ENCODE measurements around the gene GNAL. TPM values are rescaled to one million over a fixed set of nuclear protein-coding genes. Genes with fewer than 3 reads are reported as not detected.
A peak's percentile ranks its signal among the peaks of the same experiment; 100 is the strongest.

The GNAL gene
- total RNA-seq, 1 donor from 2014 or later: 26.8 TPM

DNA sequence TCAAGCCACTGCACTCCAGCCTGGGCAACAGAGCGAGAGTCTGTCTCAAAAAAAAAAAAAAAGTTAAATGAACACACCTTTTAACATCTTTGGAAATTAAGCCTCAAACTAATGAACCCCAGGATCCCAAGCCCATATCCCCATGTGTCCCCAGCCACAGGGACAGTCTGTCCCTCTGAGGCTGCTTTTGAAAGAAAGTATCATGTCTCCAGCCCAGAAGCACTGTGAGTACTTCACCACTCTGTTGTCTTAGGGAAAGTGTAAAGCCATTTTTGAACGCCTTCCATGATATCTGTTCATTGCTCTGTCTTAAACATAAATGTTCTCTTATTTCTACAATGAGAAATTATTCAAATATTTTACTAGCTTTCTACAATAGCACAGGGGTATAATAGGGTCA is 110.0 kb downstream of the GNAL start:
- H4K20me1 ChIP-seq (ENCODE audit: low read depth): no peaks in the 10 kb centered on the region
- H3F3A ChIP-seq (ENCODE audit: low read depth): no peaks in the 10 kb centered on the region
- no peaks in the 10 kb centered on the region for H3K36me3 ChIP-seq

DNA sequence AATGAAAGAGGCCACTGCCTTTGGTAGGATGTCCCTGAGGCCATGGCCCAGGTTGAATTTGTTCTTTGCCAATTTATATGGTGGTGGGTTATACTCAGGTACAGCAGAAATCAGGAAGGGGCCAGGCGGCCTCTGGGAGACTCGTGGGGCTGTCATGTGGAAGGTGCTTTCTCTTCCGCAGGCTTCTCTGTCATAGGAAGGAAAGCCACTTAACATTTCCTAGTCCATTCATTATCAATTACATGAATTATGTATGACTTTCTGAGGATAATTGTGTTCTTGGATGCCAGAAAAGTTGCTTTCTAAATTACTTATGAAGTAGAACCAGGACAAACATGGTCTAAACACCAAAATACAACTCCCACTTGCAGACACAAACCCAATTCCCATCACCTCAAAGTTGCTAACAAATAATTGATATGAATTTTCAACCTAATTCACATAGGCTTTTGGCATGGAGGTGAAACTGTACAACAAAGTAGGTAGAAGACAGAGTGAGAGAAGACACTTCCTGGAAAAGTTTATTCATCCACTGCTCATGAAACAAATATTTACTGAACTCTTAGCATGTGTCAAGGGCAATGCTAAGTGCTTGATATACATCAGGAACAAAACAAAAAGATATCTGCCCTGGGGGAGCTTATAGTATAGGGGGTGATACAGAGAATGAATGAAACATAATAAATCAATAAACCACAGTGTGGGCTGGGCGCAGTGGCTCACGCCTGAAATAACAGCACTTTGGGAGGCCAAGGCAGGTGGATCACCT is 111.7 kb downstream of the GNAL start:
- H2AFZ ChIP-seq (replicated peaks): no peak overlapping the region
- peaks cover 13% of the 10 kb centered on the region for H3K4me1 Mint-ChIP-seq
- DNase-seq (ENCODE audit: low spot score): no peak
- no peak for TF ChIP-seq EZH2 (IDR thresholded peaks at IDR 0.05)
- TF ChIP-seq, protein P1, sequence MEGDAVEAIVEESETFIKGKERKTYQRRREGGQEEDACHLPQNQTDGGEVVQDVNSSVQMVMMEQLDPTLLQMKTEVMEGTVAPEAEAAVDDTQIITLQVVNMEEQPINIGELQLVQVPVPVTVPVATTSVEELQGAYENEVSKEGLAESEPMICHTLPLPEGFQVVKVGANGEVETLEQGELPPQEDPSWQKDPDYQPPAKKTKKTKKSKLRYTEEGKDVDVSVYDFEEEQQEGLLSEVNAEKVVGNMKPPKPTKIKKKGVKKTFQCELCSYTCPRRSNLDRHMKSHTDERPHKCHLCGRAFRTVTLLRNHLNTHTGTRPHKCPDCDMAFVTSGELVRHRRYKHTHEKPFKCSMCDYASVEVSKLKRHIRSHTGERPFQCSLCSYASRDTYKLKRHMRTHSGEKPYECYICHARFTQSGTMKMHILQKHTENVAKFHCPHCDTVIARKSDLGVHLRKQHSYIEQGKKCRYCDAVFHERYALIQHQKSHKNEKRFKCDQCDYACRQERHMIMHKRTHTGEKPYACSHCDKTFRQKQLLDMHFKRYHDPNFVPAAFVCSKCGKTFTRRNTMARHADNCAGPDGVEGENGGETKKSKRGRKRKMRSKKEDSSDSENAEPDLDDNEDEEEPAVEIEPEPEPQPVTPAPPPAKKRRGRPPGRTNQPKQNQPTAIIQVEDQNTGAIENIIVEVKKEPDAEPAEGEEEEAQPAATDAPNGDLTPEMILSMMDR (IDR thresholded peaks at IDR 0.05): no peak
- TF ChIP-seq EZH2phosphoT487 (IDR thresholded peaks at IDR 0.05): no peak
- no peak overlapping the region for H3K4me3 ChIP-seq
- H3K9me3 ChIP-seq (ENCODE audit: low read depth): no peaks in the 10 kb centered on the region
- no peaks in the 10 kb centered on the region for H3K79me2 ChIP-seq (ENCODE audit: low read depth)
- H3K27me3 Mint-ChIP-seq (ENCODE audit: insufficient read depth, low read depth): no peaks in the 10 kb centered on the region
- H3K4me2 ChIP-seq: no peak overlapping the region
- no peaks in the 10 kb centered on the region for H3K4me1 ChIP-seq
- H3K4me3 Mint-ChIP-seq: no peak overlapping the region
- H3K36me3 ChIP-seq: no peaks in the 10 kb centered on the region
- H3K9me3 Mint-ChIP-seq: no peaks in the 10 kb centered on the region
- no peaks in the 10 kb centered on the region for H3K27me3 ChIP-seq
- H4K20me1 ChIP-seq (ENCODE audit: low read depth): no peaks in the 10 kb centered on the region
- H3K9ac ChIP-seq: no peak overlapping the region
- no peaks in the 10 kb centered on the region for H3F3A ChIP-seq (ENCODE audit: low read depth)
- no peak overlapping the region for H3K27ac Mint-ChIP-seq
- H3K27ac ChIP-seq: no peak overlapping the region
- H3K36me3 Mint-ChIP-seq: peaks cover 1% of the 10 kb centered on the region

More for the DNA sequence above, 110.0 kb downstream of the GNAL start:
- Histone ChIP-seq H3K4me1 (no peaks in the 10 kb centered on the region), H3K27ac (no peak overlapping the region), H3K79me2 (ENCODE audit: low read depth) (no peaks in the 10 kb centered on the region), H3K4me3 (no peak overlapping the region), H3K9me3 (ENCODE audit: low read depth) (no peaks in the 10 kb centered on the region), H2AFZ (replicated peaks) (no peak overlapping the region), H3K27me3 (no peaks in the 10 kb centered on the region), H3K4me2 (no peak overlapping the region), H3K9ac (no peak overlapping the region)
- Mint-ChIP-seq H3K27me3 (ENCODE audit: insufficient read depth, low read depth) (no peaks in the 10 kb centered on the region), H3K4me1 (peaks cover 13% of the 10 kb centered on the region), H3K27ac (no peak overlapping the region), H3K4me3 (no peak overlapping the region), H3K36me3 (peaks cover 4% of the 10 kb centered on the region), H3K9me3 (no peaks in the 10 kb centered on the region)
- no peak for TF ChIP-seq EZH2 (IDR thresholded peaks at IDR 0.05)
- TF ChIP-seq, protein P1 (IDR thresholded peaks at IDR 0.05): no peak
- no peak for DNase-seq (ENCODE audit: low spot score)

DNA sequence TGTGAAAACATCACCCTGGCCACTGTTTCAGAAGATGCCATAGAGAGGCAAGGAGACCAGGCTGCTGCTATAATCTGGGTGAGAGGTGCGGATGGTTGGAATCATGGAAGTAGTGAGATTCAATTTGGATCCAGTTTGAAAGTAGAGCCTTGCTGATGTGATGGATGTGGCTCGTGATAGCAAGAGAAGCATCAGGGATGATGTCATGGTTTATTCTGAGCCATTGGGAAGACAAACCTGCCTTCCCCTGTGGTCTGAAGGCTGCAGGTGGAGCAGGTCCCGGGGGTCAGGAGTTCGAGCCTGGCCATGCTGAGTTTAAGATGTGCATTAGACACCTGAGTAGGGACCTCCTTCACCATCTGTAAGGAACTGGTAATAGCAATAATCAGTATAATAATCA is 112.5 kb downstream of the GNAL start:
- Mint-ChIP-seq H3K4me3 (no peak overlapping the region), H3K9me3 (no peaks in the 10 kb centered on the region), H3K36me3 (no peaks in the 10 kb centered on the region), H3K27ac (peak overlapping the region; percentile 9), H3K4me1 (peaks cover 17% of the 10 kb centered on the region), H3K27me3 (ENCODE audit: insufficient read depth, low read depth) (no peaks in the 10 kb centered on the region)
- TF ChIP-seq EZH2phosphoT487 (IDR thresholded peaks at IDR 0.05) (no peak), EZH2 (IDR thresholded peaks at IDR 0.05) (no peak)
- TF ChIP-seq, protein P1 (IDR thresholded peaks at IDR 0.05): no peak
- H3K9me3 ChIP-seq (ENCODE audit: low read depth): no peaks in the 10 kb centered on the region
- H3F3A ChIP-seq (ENCODE audit: low read depth): no peaks in the 10 kb centered on the region
- no peaks in the 10 kb centered on the region for H3K4me1 ChIP-seq
- H3K79me2 ChIP-seq (ENCODE audit: low read depth): no peaks in the 10 kb centered on the region
- no peak overlapping the region for H3K9ac ChIP-seq
- H2AFZ ChIP-seq (replicated peaks): no peak overlapping the region
- no peak overlapping the region for H3K4me2 ChIP-seq
- no peak overlapping the region for H3K4me3 ChIP-seq
- H3K27ac ChIP-seq: no peak overlapping the region
- no peaks in the 10 kb centered on the region for H3K27me3 ChIP-seq
- H4K20me1 ChIP-seq (ENCODE audit: low read depth): no peaks in the 10 kb centered on the region
- H3K36me3 ChIP-seq: no peaks in the 10 kb centered on the region
- DNase-seq (ENCODE audit: low spot score): no peak

Data from neural progenitor cell (in vitro differentiated cells).